ENCODE data around the gene OR2H2.

OR2H2 gene

DNA sequence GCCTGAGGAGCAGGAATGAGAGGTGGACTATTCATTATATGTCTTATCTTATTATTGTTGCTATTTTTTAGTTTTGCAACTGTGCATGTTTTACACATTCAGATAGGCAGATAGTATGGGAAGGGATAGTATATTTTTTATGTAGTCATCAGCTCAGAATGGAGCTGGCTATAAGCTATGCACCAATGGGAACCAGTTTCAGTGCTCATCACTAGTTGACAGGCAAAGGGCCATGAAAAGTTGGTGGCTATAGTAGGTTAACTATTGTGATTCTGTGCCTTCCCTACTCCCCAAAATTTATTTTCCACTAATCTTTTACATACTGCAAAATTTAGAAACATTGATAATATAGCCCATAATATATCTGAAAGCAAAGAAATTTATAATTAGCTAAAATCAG, 20.0 kb upstream of the OR2H2 start:
- TF ChIP-seq, protein P1, sequence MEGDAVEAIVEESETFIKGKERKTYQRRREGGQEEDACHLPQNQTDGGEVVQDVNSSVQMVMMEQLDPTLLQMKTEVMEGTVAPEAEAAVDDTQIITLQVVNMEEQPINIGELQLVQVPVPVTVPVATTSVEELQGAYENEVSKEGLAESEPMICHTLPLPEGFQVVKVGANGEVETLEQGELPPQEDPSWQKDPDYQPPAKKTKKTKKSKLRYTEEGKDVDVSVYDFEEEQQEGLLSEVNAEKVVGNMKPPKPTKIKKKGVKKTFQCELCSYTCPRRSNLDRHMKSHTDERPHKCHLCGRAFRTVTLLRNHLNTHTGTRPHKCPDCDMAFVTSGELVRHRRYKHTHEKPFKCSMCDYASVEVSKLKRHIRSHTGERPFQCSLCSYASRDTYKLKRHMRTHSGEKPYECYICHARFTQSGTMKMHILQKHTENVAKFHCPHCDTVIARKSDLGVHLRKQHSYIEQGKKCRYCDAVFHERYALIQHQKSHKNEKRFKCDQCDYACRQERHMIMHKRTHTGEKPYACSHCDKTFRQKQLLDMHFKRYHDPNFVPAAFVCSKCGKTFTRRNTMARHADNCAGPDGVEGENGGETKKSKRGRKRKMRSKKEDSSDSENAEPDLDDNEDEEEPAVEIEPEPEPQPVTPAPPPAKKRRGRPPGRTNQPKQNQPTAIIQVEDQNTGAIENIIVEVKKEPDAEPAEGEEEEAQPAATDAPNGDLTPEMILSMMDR (IDR thresholded peaks at IDR 0.05; ENCODE audit: control extremely low read depth, extremely low read depth, low read depth, missing control alignments), result no peak
- POLR2A ChIA-PET, result no interaction called here
- CTCF ChIA-PET, result interaction anchor here (1.1 to 1.7 kb wide), 2 partner anchors 13 to 24 kb away, joined by 3 read pairs; no protein-coding TSS in a partner anchor
- DNase-seq (ENCODE audit: extremely low spot score), result peak; percentile 22

DNA sequence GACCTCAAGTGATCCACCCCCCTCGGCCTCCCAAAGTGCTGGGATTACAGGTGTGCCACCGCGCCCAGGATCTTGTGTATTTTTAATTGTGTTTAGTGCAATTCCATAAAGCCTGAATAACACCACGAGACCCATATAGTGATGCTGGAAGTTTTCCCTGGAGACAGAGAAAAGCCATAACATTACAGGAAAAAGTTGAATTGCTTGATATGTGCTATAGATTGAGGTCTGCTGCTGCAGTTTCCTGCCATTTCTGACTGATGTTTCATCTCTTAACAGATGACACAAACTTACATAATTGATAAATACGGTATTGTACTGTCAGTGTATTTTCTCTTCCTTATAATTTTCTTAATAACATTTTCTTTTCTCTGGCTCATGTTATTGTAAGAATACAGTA, 18.1 kb upstream of the OR2H2 start:
- ChIA-PET CTCF (interaction anchor here (1.4 kb wide), 1 partner anchor 20 kb away, joined by 3 read pairs; no protein-coding TSS in a partner anchor), POLR2A (no interaction called here)
- no peak for DNase-seq (ENCODE audit: extremely low spot score)

DNA sequence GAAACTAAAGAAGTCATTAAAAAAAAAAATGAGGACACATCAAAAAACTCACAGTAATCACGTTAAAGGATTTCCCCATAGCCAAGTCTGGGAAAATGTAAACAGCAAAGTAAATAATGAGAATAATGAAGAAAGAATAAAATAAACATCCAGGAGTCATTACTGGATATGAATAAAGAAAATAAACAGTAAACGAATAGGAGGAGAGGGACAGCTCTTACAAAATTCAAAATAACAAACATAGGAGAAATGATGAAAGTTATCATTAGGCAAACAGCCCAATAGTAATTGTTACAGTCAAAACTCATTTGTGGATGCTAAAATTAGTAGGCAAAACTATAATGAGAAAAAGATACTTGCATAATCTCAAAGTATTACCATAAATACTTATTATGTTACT, 17.4 kb upstream of the OR2H2 start:
- TF ChIP-seq, protein P1 (IDR thresholded peaks at IDR 0.05; ENCODE audit: control extremely low read depth, extremely low read depth, low read depth, missing control alignments), result no peak
- ChIA-PET POLR2A (no interaction called here), CTCF (no interaction called here)
- no peak for DNase-seq (ENCODE audit: extremely low spot score)

More for the DNA sequence above, 18.1 kb upstream of the OR2H2 start:
- TF ChIP-seq, protein P1 (IDR thresholded peaks at IDR 0.05; ENCODE audit: control extremely low read depth, extremely low read depth, low read depth, missing control alignments), result no peak

DNA sequence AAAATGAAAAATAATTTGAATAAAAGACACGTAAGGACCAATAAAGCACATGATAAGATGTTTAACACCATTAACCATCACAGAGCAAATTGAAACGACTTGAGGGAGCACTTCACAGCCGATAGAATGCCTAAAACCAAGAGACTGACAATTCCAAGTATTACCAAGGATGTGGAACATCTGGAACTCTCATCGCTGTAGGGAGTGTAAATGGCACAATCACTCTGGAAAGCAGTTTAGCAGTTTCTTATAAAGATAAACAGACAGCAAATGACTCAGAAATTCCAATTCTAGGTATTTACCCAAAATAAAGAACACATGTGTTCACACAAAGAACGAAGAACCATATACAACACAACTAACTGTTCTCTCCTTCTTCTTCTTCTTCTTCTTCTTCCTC, 16.9 kb upstream of the OR2H2 start:
- DNase-seq (ENCODE audit: extremely low spot score), result no peak
- ChIA-PET CTCF (no interaction called here), POLR2A (no interaction called here)
- TF ChIP-seq, protein P1 (IDR thresholded peaks at IDR 0.05; ENCODE audit: control extremely low read depth, extremely low read depth, low read depth, missing control alignments), result no peak

DNA sequence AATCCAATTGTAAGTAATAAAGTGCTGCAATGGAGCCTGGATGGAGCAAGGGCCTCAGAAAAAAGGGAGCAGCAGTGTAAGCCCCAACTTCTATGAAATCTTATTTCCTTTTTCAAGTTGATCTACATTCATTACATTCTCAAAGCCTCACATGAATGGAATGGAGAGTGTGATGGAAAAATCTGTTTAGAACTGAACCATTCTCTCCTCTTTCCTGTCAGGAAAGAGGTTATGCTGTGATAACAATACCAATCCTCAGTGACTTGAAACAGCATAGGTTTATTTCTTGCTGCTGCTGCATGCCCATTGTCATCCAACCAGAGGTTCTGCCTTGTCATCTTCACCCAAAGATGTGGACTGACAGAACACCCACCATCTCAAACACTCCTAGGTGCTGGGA, 8.9 kb upstream of the OR2H2 start:
- POLR2A ChIA-PET, result no interaction called here

DNA sequence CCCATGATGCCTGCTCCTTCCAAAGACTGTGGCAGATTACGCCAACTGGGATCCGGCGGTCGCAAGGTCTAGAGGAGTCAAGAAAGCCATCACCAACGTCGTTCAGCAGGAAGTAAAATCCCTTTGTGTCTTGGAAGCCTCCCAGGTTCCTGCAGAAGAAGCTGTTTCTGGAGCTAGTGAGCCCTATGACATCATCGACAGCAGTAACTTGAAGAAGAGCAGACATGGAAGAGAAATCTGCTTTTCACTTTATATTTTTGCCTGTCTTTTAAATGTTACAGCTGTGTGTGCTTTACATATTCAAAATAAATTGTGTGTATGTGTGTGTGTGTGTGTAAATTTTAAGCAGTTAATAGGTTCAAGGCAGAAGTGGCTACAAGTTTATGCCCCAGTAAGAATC, 7.4 kb upstream of the OR2H2 start:
- ChIA-PET CTCF (interaction anchor here (1.2 to 2.0 kb wide), 2 partner anchors 12 to 13 kb away, joined by 3 to 14 read pairs; no protein-coding TSS in a partner anchor), POLR2A (no interaction called here)
- no peak for DNase-seq (ENCODE audit: extremely low spot score)
- TF ChIP-seq, protein P1 (IDR thresholded peaks at IDR 0.05; ENCODE audit: control extremely low read depth, extremely low read depth, low read depth, missing control alignments), result no peak

More for the DNA sequence above, 8.9 kb upstream of the OR2H2 start:
- no peak for DNase-seq (ENCODE audit: extremely low spot score)
- TF ChIP-seq, protein P1 (IDR thresholded peaks at IDR 0.05; ENCODE audit: control extremely low read depth, extremely low read depth, low read depth, missing control alignments), result no peak
- CTCF ChIA-PET, result no interaction called here
